WTC11 (cell line): ENCODE results near the gene GTSE1.

Source experiments
- CTCF ChIP-seq: fragments of 200-600 bp; IDR thresholded peaks from 2 replicates; pipeline ENCODE4 v1.8.0; 2022; ENCODE audit warnings: antibody characterized with exemption
- E2F4 ChIP-seq: sonication (generic); formaldehyde crosslinking; IDR thresholded peaks from 2 replicates; pipeline ENCODE4 v1.8.1; 2022; ENCODE audit warnings: low read depth, mild to moderate bottlenecking, moderate library complexity, missing genetic modification reagents, borderline replicate concordance
- ETV6 ChIP-seq: sonication (generic); formaldehyde crosslinking; IDR thresholded peaks from 2 replicates; pipeline ENCODE4 v1.8.1; 2022; ENCODE audit warnings: mild to moderate bottlenecking, missing genetic modification reagents
- FOXJ3 ChIP-seq: sonication (generic); formaldehyde crosslinking; IDR thresholded peaks from 2 replicates; pipeline ENCODE4 v1.9.0; 2021; ENCODE audit warnings: missing genetic modification reagents, mild to moderate bottlenecking, borderline replicate concordance
- FOXP4 ChIP-seq: sonication (generic); formaldehyde crosslinking; IDR thresholded peaks from 2 replicates; pipeline ENCODE4 v1.8.0; 2022; ENCODE audit warnings: mild to moderate bottlenecking, missing genetic modification reagents
- MAX ChIP-seq: sonication (generic); formaldehyde crosslinking; IDR thresholded peaks from 2 replicates; pipeline ENCODE4 v1.8.0; 2022; ENCODE audit warnings: mild to moderate bottlenecking, missing genetic modification reagents
- RELA ChIP-seq: sonication (generic); formaldehyde crosslinking; IDR thresholded peaks from 2 replicates; pipeline ENCODE4 v1.8.1; 2022; ENCODE audit warnings: missing genetic modification reagents, mild to moderate bottlenecking, borderline replicate concordance
- RORB ChIP-seq: fragments of 250-450 bp; sonication (Bioruptor Pico); IDR thresholded peaks from 2 replicates; pipeline ENCODE4 v1.9.0; 2021; ENCODE audit warnings: mild to moderate bottlenecking
- TCF7 ChIP-seq: sonication (generic); formaldehyde crosslinking; IDR thresholded peaks from 2 replicates; pipeline ENCODE4 v1.8.0; 2022; ENCODE audit warnings: mild to moderate bottlenecking, low read depth, missing genetic modification reagents, moderate library complexity
- ZNF138 ChIP-seq: sonication (generic); formaldehyde crosslinking; conservative IDR thresholded peaks from 2 replicates; pipeline ENCODE4 v1.8.1; 2022; ENCODE audit warnings: mild to moderate bottlenecking, moderate library complexity, missing genetic modification reagents
- ZNF281 ChIP-seq: sonication (generic); formaldehyde crosslinking; IDR thresholded peaks from 2 replicates; pipeline ENCODE4 v1.8.0; 2023; ENCODE audit warnings: mild to moderate bottlenecking, missing genetic modification reagents
- ZNF416 ChIP-seq: fragments of 250-450 bp; sonication (Bioruptor Pico); IDR thresholded peaks from 2 replicates; pipeline ENCODE4 v1.9.0; 2021; ENCODE audit warnings: mild to moderate bottlenecking, inconsistent platforms
- ZNF512 ChIP-seq: sonication (generic); formaldehyde crosslinking; IDR thresholded peaks from 2 replicates; pipeline ENCODE4 v1.8.1; 2022; ENCODE audit warnings: missing genetic modification reagents, borderline replicate concordance

- TF ChIP-seq RORB (CRISPR knock-in tag) (no peak), CTCF (no peak), TCF7 (CRISPR knock-in tag) (no peak), ETV6 (no peak), ZNF512 (no peak), FOXJ3 (no peak), FOXP4 (CRISPR knock-in tag) (no peak), ZNF416 (no peak), MAX (CRISPR knock-in tag) (no peak), E2F4 (CRISPR knock-in tag) (no peak), RELA (CRISPR knock-in tag) (no peak), ZNF138 (CRISPR knock-in tag) (no peak), ZNF281 (no peak)
These were observed 23.8 kb upstream of the GTSE1 start for GRCh38 chr22:46272762-46273431.
